ENCODE measurements around the gene CDK3.

DNA sequence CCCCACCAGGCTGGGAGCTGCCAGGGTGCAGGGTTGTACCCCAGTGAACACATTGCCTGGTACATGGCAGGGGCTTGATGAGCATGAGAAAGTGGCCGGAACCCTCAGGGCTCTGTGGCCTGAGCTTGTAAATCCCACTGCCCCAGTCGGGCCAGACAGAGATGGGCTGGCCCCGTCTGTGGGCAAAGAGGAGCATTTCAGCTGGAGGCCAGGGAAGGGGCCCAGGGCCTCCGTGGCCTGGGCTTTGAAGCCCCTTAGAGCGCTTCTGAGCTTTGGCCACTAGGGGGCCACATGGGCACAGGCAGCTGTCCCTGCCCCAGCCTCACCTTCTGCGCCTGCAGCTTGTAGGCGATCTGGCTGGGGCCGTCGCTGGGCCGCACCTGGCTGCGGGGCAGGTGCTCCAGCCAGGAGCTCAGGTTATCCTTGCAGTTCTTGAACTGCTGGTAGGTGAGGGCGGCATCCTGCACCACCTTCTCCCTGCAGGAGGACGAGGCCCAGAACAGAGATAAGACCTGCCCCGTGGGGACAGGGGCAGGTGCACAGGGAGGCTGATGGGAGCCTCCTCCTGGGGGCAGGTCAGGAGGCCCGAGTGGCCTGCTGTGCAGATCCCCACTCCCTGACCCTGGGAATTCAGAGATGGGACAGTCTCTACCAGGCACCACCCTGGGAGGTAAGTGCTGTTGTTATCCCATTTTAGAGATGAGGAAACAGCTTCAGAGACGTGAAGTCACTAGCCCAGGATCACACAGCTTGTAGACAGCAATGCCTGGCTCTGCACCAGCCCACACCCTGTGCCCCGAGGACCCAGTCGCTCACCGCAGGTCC is 13.7 kb downstream of the CDK3 start:
- peak; percentile 96 for TF ChIP-seq CTCF (IDR thresholded peaks at IDR 0.05; ENCODE audit: low read depth, low read length)
- TF ChIP-seq POLR2A (IDR thresholded peaks at IDR 0.05; ENCODE audit: extremely low read depth, insufficient read length), result no peak
- TF ChIP-seq MAX (IDR thresholded peaks at IDR 0.05; ENCODE audit: low read depth, low read length), result no peak
- TF ChIP-seq MYC (IDR thresholded peaks at IDR 0.05; ENCODE audit: low read depth, low read length), result no peak

All from NB4 (cell line).